Testis (tissue), 2 donors: ENCODE measurements around the gene ABCC3.

ENCODE experiments used
- CTCF ChIP-seq, 3 experiments: fragments of 450-650 bp in 2 of 3; fragments of 200-600 bp in 1 of 3; sonication (generic) in 1 of 3; IDR thresholded peaks; one replicate each; pipeline ENCODE4 v1.5.1; 2016 to 2019; ENCODE audit warnings: antibody characterized with exemption in 3 of 3, mild to moderate bottlenecking in 2 of 3, moderate library complexity in 1 of 3
- POLR2A ChIP-seq: fragments of 450-650 bp; IDR thresholded peaks from one replicate; pipeline ENCODE4 v1.6.1; 2017; ENCODE audit warnings: antibody characterized with exemption, mild to moderate bottlenecking, moderate library complexity

GRCh38 chr17:50627036-50627781 lies 7.5 kb upstream of the ABCC3 start:
- TF ChIP-seq POLR2A, result no peak
- no peak for TF ChIP-seq CTCF (IDR thresholded peaks at IDR 0.05)
